Kidney glomerular epithelial cell (primary cell): Measurements from ENCODE around the gene GBP7.
"Not testable (repeated sequence)": the region's sequence is repeated elsewhere in the genome, so short reads cannot be mapped to it uniquely, and the experiment has no call there.

Experiments
- DNase-seq: peaks from one replicate; lab custom pipeline; 2025; lab: John Stamatoyannopoulos, UW

Gene GBP7

GRCh38 chr1:89170170-89171066, 5.4 kb downstream of the GBP7 start:
- DNase-seq, result no peak

GRCh38 chr1:89169166-89169565, 6.6 kb downstream of the GBP7 start:
- DNase-seq, result no peak

- DNase-seq, result no peak
Observed at GRCh38 chr1:89167590-89168230, 8.1 kb downstream of the GBP7 start.

GRCh38 chr1:89166705-89167104, 9.1 kb downstream of the GBP7 start:
- no peak for DNase-seq

- no peak for DNase-seq
Observed at GRCh38 chr1:89165811-89166210, 10.0 kb downstream of the GBP7 start.

GRCh38 chr1:89151047-89151446, 24.8 kb downstream of the GBP7 start:
- no peak for DNase-seq

- DNase-seq, result no peak
Observed at GRCh38 chr1:89149976-89150375, 25.8 kb downstream of the GBP7 start.

- peak; percentile 25 for DNase-seq
Observed at GRCh38 chr1:89149229-89149628, 26.6 kb downstream of the GBP7 start.

GRCh38 chr1:89147678-89148658, 27.8 kb downstream of the GBP7 start:
- DNase-seq, result no peak

GRCh38 chr1:89146721-89147120, 29.1 kb downstream of the GBP7 start:
- no peak for DNase-seq

- no peak for DNase-seq
Observed at GRCh38 chr1:89143484-89143883, 32.3 kb downstream of the GBP7 start.

- DNase-seq, result no peak
Observed at GRCh38 chr1:89142160-89142559, 33.6 kb downstream of the GBP7 start.

- no peak for DNase-seq
Observed at GRCh38 chr1:89133747-89134146, 42.1 kb downstream of the GBP7 start.

- no peak for DNase-seq
Observed at GRCh38 chr1:89130716-89131115, 45.1 kb downstream of the GBP7 start.

- no peak for DNase-seq
Observed at GRCh38 chr1:89129911-89130310, 45.9 kb downstream of the GBP7 start.

- not testable (repeated sequence) for DNase-seq
Observed at GRCh38 chr1:89128003-89128458, 47.8 kb downstream of the GBP7 start.

- DNase-seq, result not testable (repeated sequence)
Observed at GRCh38 chr1:89126602-89127565, 48.9 kb downstream of the GBP7 start.

- DNase-seq, result peak; percentile 76
Observed at GRCh38 chr1:89125913-89126580, 49.8 kb downstream of the GBP7 start, which contains the start of gene GBP2. GBP2 (minus strand) TSS chr1:89126114; CDS start chr1:89121966, 4,148 bp downstream.

GRCh38 chr1:89125240-89125912, 50.4 kb downstream of the GBP7 start:
- DNase-seq, result no peak

GRCh38 chr1:89121641-89122040, 54.2 kb downstream of the GBP7 start:
- DNase-seq, result no peak
